ENCODE measurements around the gene PHF12.

PHF12 gene

GRCh38 chr17:28975031-28975430 is 23.7 kb upstream of the PHF12 start:
- FAIRE-seq: no peak

GRCh38 chr17:28974451-28974850 is 23.1 kb upstream of the PHF12 start:
- FAIRE-seq: no peak

GRCh38 chr17:28973425-28973824 is 22.1 kb upstream of the PHF12 start:
- FAIRE-seq: no peak

- no peak for FAIRE-seq
Measured at GRCh38 chr17:28972437-28972836, 21.1 kb upstream of the PHF12 start.

GRCh38 chr17:28970879-28971278 is 19.6 kb upstream of the PHF12 start:
- FAIRE-seq: no peak

- no peak for FAIRE-seq
Measured at GRCh38 chr17:28969706-28970393, 18.5 kb upstream of the PHF12 start.

GRCh38 chr17:28968914-28969295 is 17.6 kb upstream of the PHF12 start:
- no peak for FAIRE-seq

- FAIRE-seq: no peak
Measured at GRCh38 chr17:28968231-28968913, 17.1 kb upstream of the PHF12 start.

GRCh38 chr17:28967221-28968135 is 16.2 kb upstream of the PHF12 start:
- no peak for FAIRE-seq

- no peak for FAIRE-seq
Measured at GRCh38 chr17:28963841-28964240, 12.5 kb upstream of the PHF12 start.

GRCh38 chr17:28963055-28963611 is 11.8 kb upstream of the PHF12 start:
- FAIRE-seq: no peak

- FAIRE-seq: no peak
Measured at GRCh38 chr17:28961391-28961790, 10.1 kb upstream of the PHF12 start.

- FAIRE-seq: no peak
Measured at GRCh38 chr17:28960256-28961061, 9.1 kb upstream of the PHF12 start.

- FAIRE-seq: no peak
Measured at GRCh38 chr17:28959471-28959871, 8.2 kb upstream of the PHF12 start.

- no peak for FAIRE-seq
Measured at GRCh38 chr17:28958820-28959455, 7.6 kb upstream of the PHF12 start.

GRCh38 chr17:28957992-28958355 is 6.7 kb upstream of the PHF12 start:
- FAIRE-seq: no peak

GRCh38 chr17:28957277-28957991 is 6.1 kb upstream of the PHF12 start:
- no peak for FAIRE-seq

GRCh38 chr17:28956861-28957260 is 5.5 kb upstream of the PHF12 start:
- FAIRE-seq: no peak

GRCh38 chr17:28956112-28956511 is 4.8 kb upstream of the PHF12 start:
- no peak for FAIRE-seq

GRCh38 chr17:28955408-28955807 is 4.1 kb upstream of the PHF12 start:
- no peak for FAIRE-seq

- FAIRE-seq: no peak
Measured at GRCh38 chr17:28954886-28955285, 3.6 kb upstream of the PHF12 start.

Data from A204.1 (cell line).